Measurements from ENCODE around the gene RABGAP1L. TPM values are rescaled to one million over a fixed set of nuclear protein-coding genes. Genes with fewer than 3 reads are reported as not detected.

RABGAP1L gene
- total RNA-seq, 1 donor from 2014 or later = 44.1 TPM

DNA sequence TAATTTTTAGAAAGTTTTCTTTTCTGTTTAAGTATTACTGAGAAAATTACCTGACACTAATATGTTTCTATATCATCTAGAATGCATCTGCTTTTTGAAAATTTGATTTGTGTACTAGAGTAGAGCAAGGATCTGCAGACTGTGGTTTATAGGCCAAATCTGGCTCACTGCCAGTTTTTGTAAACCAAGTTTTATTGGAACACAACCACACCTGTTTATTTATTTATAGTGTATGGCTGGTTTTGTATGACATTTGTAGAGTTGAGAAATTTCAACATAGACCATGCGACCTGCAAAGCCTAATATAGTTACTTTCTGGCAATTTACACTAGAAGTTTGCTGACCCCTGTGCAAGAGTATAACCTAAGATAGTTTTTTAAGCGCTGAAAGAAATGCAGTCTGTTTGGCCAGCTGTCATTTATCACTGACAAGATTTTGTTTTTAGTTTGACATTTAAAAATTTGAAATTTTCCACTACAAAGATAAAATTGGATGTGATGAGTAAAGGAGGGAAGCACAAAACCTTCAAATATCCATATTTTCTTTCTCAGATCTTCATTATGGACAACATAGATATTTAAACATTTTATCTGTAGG is 804.3 kb downstream of the RABGAP1L start:
- Mint-ChIP-seq H3K27ac (ENCODE audit: unreplicated experiment) (no peak overlapping the region), H3K36me3 (ENCODE audit: unreplicated experiment) (no peaks in the 10 kb centered on the region), H3K9me3 (ENCODE audit: unreplicated experiment) (no peaks in the 10 kb centered on the region), H3K4me3 (ENCODE audit: unreplicated experiment) (no peak overlapping the region), H3K4me1 (ENCODE audit: low read depth, unreplicated experiment) (peaks cover 20% of the 10 kb centered on the region), H3K27me3 (ENCODE audit: unreplicated experiment) (no peaks in the 10 kb centered on the region)
- TF ChIP-seq, protein P1, sequence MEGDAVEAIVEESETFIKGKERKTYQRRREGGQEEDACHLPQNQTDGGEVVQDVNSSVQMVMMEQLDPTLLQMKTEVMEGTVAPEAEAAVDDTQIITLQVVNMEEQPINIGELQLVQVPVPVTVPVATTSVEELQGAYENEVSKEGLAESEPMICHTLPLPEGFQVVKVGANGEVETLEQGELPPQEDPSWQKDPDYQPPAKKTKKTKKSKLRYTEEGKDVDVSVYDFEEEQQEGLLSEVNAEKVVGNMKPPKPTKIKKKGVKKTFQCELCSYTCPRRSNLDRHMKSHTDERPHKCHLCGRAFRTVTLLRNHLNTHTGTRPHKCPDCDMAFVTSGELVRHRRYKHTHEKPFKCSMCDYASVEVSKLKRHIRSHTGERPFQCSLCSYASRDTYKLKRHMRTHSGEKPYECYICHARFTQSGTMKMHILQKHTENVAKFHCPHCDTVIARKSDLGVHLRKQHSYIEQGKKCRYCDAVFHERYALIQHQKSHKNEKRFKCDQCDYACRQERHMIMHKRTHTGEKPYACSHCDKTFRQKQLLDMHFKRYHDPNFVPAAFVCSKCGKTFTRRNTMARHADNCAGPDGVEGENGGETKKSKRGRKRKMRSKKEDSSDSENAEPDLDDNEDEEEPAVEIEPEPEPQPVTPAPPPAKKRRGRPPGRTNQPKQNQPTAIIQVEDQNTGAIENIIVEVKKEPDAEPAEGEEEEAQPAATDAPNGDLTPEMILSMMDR (IDR thresholded peaks at IDR 0.05; ENCODE audit: partially characterized antibody, unreplicated experiment) = no peak
- no peak for DNase-seq

DNA sequence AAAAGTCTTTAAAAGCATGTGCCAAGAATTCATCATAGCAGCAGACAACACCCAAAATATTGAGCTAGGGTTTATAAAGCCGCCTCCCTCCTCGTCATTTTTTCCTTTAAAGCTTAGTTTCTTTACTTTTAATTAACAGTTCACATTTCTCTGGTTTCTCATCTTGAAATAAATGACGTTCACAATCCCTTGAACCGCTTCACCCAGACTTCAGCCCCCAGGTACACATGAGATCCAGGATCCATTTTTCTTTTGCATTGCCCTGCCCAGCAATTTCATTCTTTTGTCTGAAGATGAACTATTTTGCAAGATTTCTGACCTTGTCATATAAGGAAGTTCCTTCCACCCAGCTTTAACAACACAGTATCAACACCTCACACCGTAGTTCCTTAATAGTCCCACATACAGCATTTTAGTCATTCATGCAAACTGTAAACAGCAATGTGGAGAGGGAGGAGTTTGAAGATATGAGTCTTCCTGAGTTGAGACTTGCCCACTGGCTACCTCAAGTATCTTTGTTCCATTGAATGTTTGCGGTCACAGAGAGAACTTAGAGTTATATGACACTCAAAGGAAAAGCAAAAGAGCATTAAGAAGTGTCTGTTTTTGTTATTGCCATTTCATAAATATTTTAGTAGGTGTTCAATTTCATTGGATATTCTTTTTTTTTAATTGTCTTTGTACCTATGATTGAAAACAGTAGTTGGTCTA is 805.1 kb downstream of the RABGAP1L start:
- Mint-ChIP-seq H3K9me3 (ENCODE audit: unreplicated experiment) (no peaks in the 10 kb centered on the region), H3K27ac (ENCODE audit: unreplicated experiment) (no peak overlapping the region), H3K4me3 (ENCODE audit: unreplicated experiment) (no peak overlapping the region), H3K36me3 (ENCODE audit: unreplicated experiment) (no peaks in the 10 kb centered on the region), H3K27me3 (ENCODE audit: unreplicated experiment) (no peaks in the 10 kb centered on the region), H3K4me1 (ENCODE audit: low read depth, unreplicated experiment) (peaks cover 20% of the 10 kb centered on the region)
- no peak for DNase-seq
- TF ChIP-seq, protein P1 (IDR thresholded peaks at IDR 0.05; ENCODE audit: partially characterized antibody, unreplicated experiment) = no peak

DNA sequence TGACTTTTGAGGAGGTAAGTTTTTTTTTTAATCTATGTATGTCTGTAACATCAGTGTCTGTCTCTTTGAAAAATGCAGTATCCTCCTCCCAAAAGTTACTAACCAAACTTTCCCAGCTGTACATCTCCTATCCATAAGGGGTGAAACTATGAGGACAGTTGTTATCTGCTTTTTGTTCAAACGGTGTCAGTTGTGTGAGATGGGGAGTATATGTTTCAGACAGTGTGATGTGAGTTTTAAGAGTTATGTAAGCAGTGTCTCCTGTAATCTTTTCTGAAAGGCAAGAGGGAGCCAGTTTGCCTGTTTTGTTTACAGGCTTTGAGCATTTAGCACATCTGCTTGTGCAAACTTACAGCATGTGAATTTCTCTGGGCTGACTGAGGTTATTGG is 805.6 kb downstream of the RABGAP1L start:
- no peak overlapping the region for H3K4me3 Mint-ChIP-seq (ENCODE audit: unreplicated experiment)

DNA sequence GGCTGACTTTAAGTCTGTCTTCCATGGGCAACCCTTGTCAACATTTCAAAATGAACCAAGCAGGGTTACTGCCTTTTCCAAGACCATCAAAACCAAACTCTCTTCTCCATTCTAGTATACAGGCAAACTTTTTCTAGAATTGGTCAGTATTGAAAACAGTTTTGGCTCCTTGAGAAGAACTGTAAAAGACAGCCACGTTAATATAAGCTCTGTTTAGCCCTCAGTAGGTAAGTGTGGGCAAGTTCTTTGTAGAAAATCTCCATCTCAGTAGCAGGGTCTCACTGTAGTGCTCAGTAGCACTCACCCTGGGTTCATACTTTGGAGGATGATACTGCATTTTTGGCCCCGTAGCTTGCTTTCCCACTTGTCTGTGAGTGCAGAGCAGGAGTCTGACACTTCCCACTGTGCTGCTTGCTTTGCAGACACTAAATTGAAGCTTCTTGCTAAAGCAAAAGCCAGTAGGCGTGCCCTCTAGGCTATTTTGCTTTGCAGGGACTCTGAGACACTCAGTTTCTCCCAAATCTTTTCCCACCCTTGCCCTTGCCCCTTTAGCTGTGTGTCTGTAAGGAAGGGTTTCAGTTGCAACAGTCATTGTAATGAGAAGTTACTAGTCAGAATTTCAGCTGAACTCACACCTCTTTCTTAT is 806.2 kb downstream of the RABGAP1L start:
- peaks cover 20% of the 10 kb centered on the region for H3K4me1 Mint-ChIP-seq (ENCODE audit: low read depth, unreplicated experiment)
- no peak for DNase-seq
- H3K27ac Mint-ChIP-seq (ENCODE audit: unreplicated experiment) = no peak overlapping the region
- TF ChIP-seq, protein P1 (IDR thresholded peaks at IDR 0.05; ENCODE audit: partially characterized antibody, unreplicated experiment) = no peak
- H3K36me3 Mint-ChIP-seq (ENCODE audit: unreplicated experiment) = no peaks in the 10 kb centered on the region
- H3K9me3 Mint-ChIP-seq (ENCODE audit: unreplicated experiment) = no peaks in the 10 kb centered on the region
- H3K4me3 Mint-ChIP-seq (ENCODE audit: unreplicated experiment) = no peak overlapping the region
- no peaks in the 10 kb centered on the region for H3K27me3 Mint-ChIP-seq (ENCODE audit: unreplicated experiment)

More for the DNA sequence above, 805.6 kb downstream of the RABGAP1L start:
- no peaks in the 10 kb centered on the region for H3K9me3 Mint-ChIP-seq (ENCODE audit: unreplicated experiment)
- no peaks in the 10 kb centered on the region for H3K27me3 Mint-ChIP-seq (ENCODE audit: unreplicated experiment)
- no peak for DNase-seq
- H3K36me3 Mint-ChIP-seq (ENCODE audit: unreplicated experiment) = no peaks in the 10 kb centered on the region
- TF ChIP-seq, protein P1 (IDR thresholded peaks at IDR 0.05; ENCODE audit: partially characterized antibody, unreplicated experiment) = no peak
- H3K4me1 Mint-ChIP-seq (ENCODE audit: low read depth, unreplicated experiment) = peaks cover 20% of the 10 kb centered on the region
- no peak overlapping the region for H3K27ac Mint-ChIP-seq (ENCODE audit: unreplicated experiment)

All from glutamatergic neuron (in vitro differentiated cells).